ENCODE results near the gene FBRS.
"Not testable (repeated sequence)": the region's sequence is repeated elsewhere in the genome, so short reads cannot be mapped to it uniquely, and the experiment has no call there.

Gene FBRS

GRCh38 chr16:30700491-30700890 lies 42.3 kb downstream of the FBRS start:
- no peak for DNase-seq

- DNase-seq = no peak
These were observed 42.7 kb downstream of the FBRS start for GRCh38 chr16:30700971-30701370.

GRCh38 chr16:30703071-30703470 lies 44.8 kb downstream of the FBRS start:
- DNase-seq = not testable (repeated sequence)

- no peak for DNase-seq
These were observed 45.7 kb downstream of the FBRS start for GRCh38 chr16:30703971-30704370.

- DNase-seq = no peak
These were observed 47.8 kb downstream of the FBRS start for GRCh38 chr16:30706046-30706445.

GRCh38 chr16:30710971-30711370 lies 52.7 kb downstream of the FBRS start:
- no peak for DNase-seq

GRCh38 chr16:30711712-30712111 lies 53.5 kb downstream of the FBRS start:
- DNase-seq = no peak

- no peak for DNase-seq
These were observed 57.7 kb downstream of the FBRS start for GRCh38 chr16:30715750-30716445.

GRCh38 chr16:30720086-30720485 lies 61.9 kb downstream of the FBRS start:
- no peak for DNase-seq
